GM18870 (cell line): ENCODE data around the gene NT5C2.
"Not testable (repeated sequence)": the region's sequence is repeated elsewhere in the genome, so short reads cannot be mapped to it uniquely, and the experiment has no call there.

Experiments
- ATAC-seq: cut with Tn5 transposase; IDR thresholded peaks from one replicate; pipeline ENCODE4 v1.9.1; 2021; ENCODE audit warnings: moderate library complexity; ENCODE audit not compliant: unreplicated experiment

The NT5C2 gene

GRCh38 chr10:103203466-103203865 is 10.4 kb upstream of the NT5C2 start:
- no peak for ATAC-seq

- ATAC-seq, result no peak
Measured at GRCh38 chr10:103202319-103202718, 9.2 kb upstream of the NT5C2 start.

- ATAC-seq, result no peak
Measured at GRCh38 chr10:103199488-103199887, 6.4 kb upstream of the NT5C2 start.

GRCh38 chr10:103198648-103199047 is 5.6 kb upstream of the NT5C2 start:
- ATAC-seq, result no peak

GRCh38 chr10:103197903-103198302 is 4.8 kb upstream of the NT5C2 start:
- no peak for ATAC-seq

GRCh38 chr10:103197174-103197573 is 4.1 kb upstream of the NT5C2 start:
- ATAC-seq, result no peak

- ATAC-seq, result no peak
Measured at GRCh38 chr10:103196516-103196915, 3.4 kb upstream of the NT5C2 start.

GRCh38 chr10:103193820-103194529 is 903 bp upstream of the NT5C2 start:
- no peak for ATAC-seq

GRCh38 chr10:103192451-103193106 is 493 bp downstream of the NT5C2 start:
- no peak for ATAC-seq

GRCh38 chr10:103192089-103192450 is 1.0 kb downstream of the NT5C2 start:
- no peak for ATAC-seq

GRCh38 chr10:103191198-103191597 is 1.9 kb downstream of the NT5C2 start:
- not testable (repeated sequence) for ATAC-seq

GRCh38 chr10:103188853-103189252 is 4.2 kb downstream of the NT5C2 start:
- no peak for ATAC-seq

- ATAC-seq, result no peak
Measured at GRCh38 chr10:103186128-103186527, 6.9 kb downstream of the NT5C2 start.

- no peak for ATAC-seq
Measured at GRCh38 chr10:103184615-103185014, 8.5 kb downstream of the NT5C2 start.

GRCh38 chr10:103183991-103184451 is 9.1 kb downstream of the NT5C2 start:
- not testable (repeated sequence) for ATAC-seq

- peak; percentile 51 for ATAC-seq
Measured at GRCh38 chr10:103181244-103181643, 11.8 kb downstream of the NT5C2 start.

- no peak for ATAC-seq
Measured at GRCh38 chr10:103180491-103180890, 12.6 kb downstream of the NT5C2 start.

GRCh38 chr10:103177123-103177522 is 15.9 kb downstream of the NT5C2 start:
- no peak for ATAC-seq

- ATAC-seq, result no peak
Measured at GRCh38 chr10:103175580-103176285, 17.3 kb downstream of the NT5C2 start.

GRCh38 chr10:103174324-103174723 is 18.7 kb downstream of the NT5C2 start:
- ATAC-seq, result not testable (repeated sequence)

- no peak for ATAC-seq
Measured at GRCh38 chr10:103171278-103171677, 21.8 kb downstream of the NT5C2 start.

GRCh38 chr10:103168438-103168837 is 24.6 kb downstream of the NT5C2 start:
- ATAC-seq, result no peak
